Liver (tissue), 9 donors: Measurements from ENCODE around the gene NADSYN1. TPM values are rescaled to one million over a fixed set of nuclear protein-coding genes. Genes with fewer than 3 reads are reported as not detected.

Experiments used
- DNase-seq: peaks from one replicate; pipeline ENCODE4 v3.0.0-alpha.2; 2017; ENCODE audit warnings: low spot score
- H3K27ac ChIP-seq, 2 donors: one replicate each; pipeline ENCODE4 v1.7.0; 2013; ENCODE audit warnings: inconsistent platforms in 2 of 2, low read length in 2 of 2, control low read depth in 1 of 2, low read depth in 1 of 2, mild to moderate bottlenecking in 1 of 2
- H3K27me3 ChIP-seq, 4 donors: one replicate each; pipeline versions ENCODE4 v1.6.1 to v1.7.0; 2013; ENCODE audit warnings: low read length in 3 of 4, inconsistent platforms in 1 of 4, mild to moderate bottlenecking in 1 of 4, moderate library complexity in 1 of 4; ENCODE audit not compliant: control insufficient read depth in 4 of 4, insufficient read depth in 4 of 4
- H3K36me3 ChIP-seq, 4 donors: one replicate each; pipeline versions ENCODE4 v1.6.1 to v1.7.0; 2013; ENCODE audit warnings: low read length in 3 of 4, mild to moderate bottlenecking in 3 of 4, low read depth in 1 of 4, moderate library complexity in 1 of 4; ENCODE audit not compliant: control insufficient read depth in 4 of 4, insufficient read depth in 3 of 4
- H3K4me1 ChIP-seq, 4 donors: one replicate each; pipeline versions ENCODE4 v1.6.1 to v1.7.0; 2013; ENCODE audit warnings: low read length in 3 of 4, mild to moderate bottlenecking in 3 of 4, moderate library complexity in 1 of 4; ENCODE audit not compliant: control insufficient read depth in 4 of 4, insufficient read depth in 4 of 4
- H3K4me3 ChIP-seq, 3 donors: one replicate each; pipeline versions ENCODE4 v1.6.1 to v1.7.0; 2013; ENCODE audit warnings: low read length in 3 of 3, control low read depth in 1 of 3, low read depth in 1 of 3, mild to moderate bottlenecking in 1 of 3
- H3K9ac ChIP-seq, 2 donors: one replicate each; pipeline ENCODE4 v1.7.0; 2013; ENCODE audit warnings: low read length in 2 of 2, mild to moderate bottlenecking in 2 of 2, moderate library complexity in 2 of 2, control low read depth in 1 of 2, low read depth in 1 of 2
- H3K9me3 ChIP-seq, 4 donors: one replicate each; pipeline versions ENCODE4 v1.6.1 to v1.7.0; 2013; ENCODE audit warnings: low read length in 3 of 4; ENCODE audit not compliant: control insufficient read depth in 4 of 4
- EGR1 ChIP-seq, 2 donors: IDR thresholded peaks; 2 replicates each; pipeline ENCODE4 v1.6.1; 2016 to 2018; ENCODE audit warnings: antibody characterized with exemption in 2 of 2, low read depth in 2 of 2
- FOXA1 ChIP-seq: IDR thresholded peaks from 2 replicates; pipeline ENCODE4 v1.6.1; 2016; ENCODE audit warnings: antibody characterized with exemption
- FOXA2 ChIP-seq: IDR thresholded peaks from 2 replicates; pipeline ENCODE4 v1.6.1; 2016; ENCODE audit warnings: antibody characterized with exemption
- GABPA ChIP-seq, 2 donors: IDR thresholded peaks in 1 of 2; conservative IDR thresholded peaks in 1 of 2; 2 replicates each; pipeline ENCODE4 v1.6.1; 2016; ENCODE audit warnings: antibody characterized with exemption in 2 of 2, mild to moderate bottlenecking in 1 of 2, moderate library complexity in 1 of 2
- HNF4A ChIP-seq, 2 donors: conservative IDR thresholded peaks; 2 replicates each; pipeline ENCODE4 v1.6.1; 2016; ENCODE audit warnings: antibody characterized with exemption in 2 of 2, mild to moderate bottlenecking in 2 of 2
- HNF4G ChIP-seq: IDR thresholded peaks from 2 replicates; pipeline ENCODE4 v1.6.1; 2016; ENCODE audit warnings: antibody characterized with exemption
- JUND ChIP-seq, 2 donors: IDR thresholded peaks; 2 replicates each; pipeline ENCODE4 v1.6.1; 2016; ENCODE audit warnings: antibody characterized with exemption in 2 of 2
- NR2F2 ChIP-seq: IDR thresholded peaks from 2 replicates; pipeline ENCODE4 v1.6.1; 2016; ENCODE audit warnings: antibody characterized with exemption
- RAD21 ChIP-seq, 2 donors: IDR thresholded peaks; 2 replicates each; pipeline ENCODE4 v1.6.1; 2016; ENCODE audit warnings: antibody characterized with exemption in 2 of 2, mild to moderate bottlenecking in 2 of 2
- REST ChIP-seq: IDR thresholded peaks from 2 replicates; pipeline ENCODE4 v1.6.1; 2016; ENCODE audit warnings: antibody characterized with exemption, mild to moderate bottlenecking
- RXRA ChIP-seq, 2 donors: IDR thresholded peaks; 2 replicates each; pipeline ENCODE4 v1.6.1; 2017 to 2018; ENCODE audit warnings: antibody characterized with exemption in 2 of 2, mild to moderate bottlenecking in 1 of 2
- SP1 ChIP-seq: IDR thresholded peaks from 2 replicates; pipeline ENCODE4 v1.6.1; 2018; ENCODE audit warnings: antibody characterized with exemption, mild to moderate bottlenecking
- TAF1 ChIP-seq: conservative IDR thresholded peaks from 2 replicates; pipeline ENCODE4 v1.6.1; 2016; ENCODE audit warnings: antibody characterized with exemption, mild to moderate bottlenecking
- YY1 ChIP-seq: IDR thresholded peaks from 2 replicates; pipeline ENCODE4 v1.6.1; 2016; ENCODE audit warnings: antibody characterized with exemption, mild to moderate bottlenecking
- ZBTB33 ChIP-seq: IDR thresholded peaks from 2 replicates; pipeline ENCODE4 v1.6.1; 2016; ENCODE audit warnings: antibody characterized with exemption
- WGBS: extraction: QIAGEN DNeasy Blood & Tissue Kit; methylation state at CpG from one replicate; pipeline ENCODE4 v1.1.7; 2013; 5-methylcytosine and 5-hydroxymethylcytosine counted together
- polyA plus RNA-seq, 2 donors: library from polyadenylated mRNA; stranded (reverse) in 1 of 2; unstranded in 1 of 2; fragments of 200-250 nt in 1 of 2; fragments of >200 nt in 1 of 2; fragmentation: Nextera tagmentation in 1 of 2; extraction: Ambion mirVana in 1 of 2; gene quantifications; one replicate each; pipeline versions ENCODE4 v1.2.1 to v1.2.3, GENCODE V29; 2013 to 2015
- total RNA-seq, 2 donors: library from RNA; depleted of rRNA; stranded (reverse); fragments of >200 nt; gene quantifications; one replicate each; pipeline ENCODE4 v1.2.3, GENCODE V29; 2014
- TF ChIP-seq, protein P1 (sequence below): IDR thresholded peaks from 2 replicates; pipeline ENCODE4 v1.6.1; 2016; ENCODE audit warnings: antibody characterized with exemption
- TF ChIP-seq, protein P2 (sequence below): IDR thresholded peaks from 2 replicates; pipeline ENCODE4 v1.6.1; 2016; ENCODE audit warnings: antibody characterized with exemption
- TF ChIP-seq, protein P3 (sequence below): fragments of 150-350 bp; IDR thresholded peaks from 2 replicates; pipeline ENCODE4 v1.5.1; 2017; ENCODE audit warnings: improper control_type of control experiment, low read depth, low read length; ENCODE audit not compliant: missing input control
- donor health status: healthy.
- donor health status: healthy.
- donor health status: healthy.
- donor health status: healthy.
- donor health status: healthy.

NADSYN1 gene
- total and polyA plus RNA-seq, 4 donors, result 16.6 to 33.6 (median 22.2) TPM

DNA sequence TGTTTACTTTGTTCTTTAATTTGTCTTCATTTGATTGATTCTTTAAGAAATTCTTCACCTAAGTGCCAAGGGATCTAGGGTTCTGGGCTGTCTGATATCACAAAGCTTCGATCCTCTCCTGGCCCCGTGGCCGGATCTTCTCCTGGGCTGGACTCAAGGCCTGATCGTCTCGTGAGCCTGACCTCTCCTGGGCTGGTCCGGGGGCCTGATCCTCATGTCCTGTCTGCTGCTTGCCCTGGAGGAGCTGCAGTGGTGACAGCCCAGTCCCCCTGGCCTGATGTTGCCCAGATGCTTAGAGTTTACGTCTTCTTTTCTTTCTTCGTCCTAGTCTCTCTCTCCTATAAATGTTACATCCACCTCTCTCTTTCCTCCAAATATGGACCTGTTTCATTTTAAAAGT is 3.3 kb downstream of the NADSYN1 start:
- TF ChIP-seq FOXA2 (no peak), NR2F2 (no peak), EGR1 (IDR thresholded peaks at IDR 0.05; ENCODE audit: low read depth in 2 of 2) (no peak), GABPA (IDR thresholded peaks at IDR 0.05 in 1 of 2, conservative IDR thresholded peaks at IDR 0.05 in 1 of 2) (no peak), RXRA (IDR thresholded peaks at IDR 0.05) (no peak), HNF4A (conservative IDR thresholded peaks at IDR 0.05) (no peak), JUND (IDR thresholded peaks at IDR 0.05) (no peak), HNF4G (no peak), ZBTB33 (no peak), YY1 (no peak), RAD21 (IDR thresholded peaks at IDR 0.05) (no peak), FOXA1 (no peak), SP1 (no peak), REST (no peak)
- TF ChIP-seq, protein P1, sequence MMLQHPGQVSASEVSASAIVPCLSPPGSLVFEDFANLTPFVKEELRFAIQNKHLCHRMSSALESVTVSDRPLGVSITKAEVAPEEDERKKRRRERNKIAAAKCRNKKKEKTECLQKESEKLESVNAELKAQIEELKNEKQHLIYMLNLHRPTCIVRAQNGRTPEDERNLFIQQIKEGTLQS, result no peak
- TF ChIP-seq, protein P2, sequence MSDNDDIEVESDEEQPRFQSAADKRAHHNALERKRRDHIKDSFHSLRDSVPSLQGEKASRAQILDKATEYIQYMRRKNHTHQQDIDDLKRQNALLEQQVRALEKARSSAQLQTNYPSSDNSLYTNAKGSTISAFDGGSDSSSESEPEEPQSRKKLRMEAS, result no peak
- TF ChIP-seq, protein P3, sequence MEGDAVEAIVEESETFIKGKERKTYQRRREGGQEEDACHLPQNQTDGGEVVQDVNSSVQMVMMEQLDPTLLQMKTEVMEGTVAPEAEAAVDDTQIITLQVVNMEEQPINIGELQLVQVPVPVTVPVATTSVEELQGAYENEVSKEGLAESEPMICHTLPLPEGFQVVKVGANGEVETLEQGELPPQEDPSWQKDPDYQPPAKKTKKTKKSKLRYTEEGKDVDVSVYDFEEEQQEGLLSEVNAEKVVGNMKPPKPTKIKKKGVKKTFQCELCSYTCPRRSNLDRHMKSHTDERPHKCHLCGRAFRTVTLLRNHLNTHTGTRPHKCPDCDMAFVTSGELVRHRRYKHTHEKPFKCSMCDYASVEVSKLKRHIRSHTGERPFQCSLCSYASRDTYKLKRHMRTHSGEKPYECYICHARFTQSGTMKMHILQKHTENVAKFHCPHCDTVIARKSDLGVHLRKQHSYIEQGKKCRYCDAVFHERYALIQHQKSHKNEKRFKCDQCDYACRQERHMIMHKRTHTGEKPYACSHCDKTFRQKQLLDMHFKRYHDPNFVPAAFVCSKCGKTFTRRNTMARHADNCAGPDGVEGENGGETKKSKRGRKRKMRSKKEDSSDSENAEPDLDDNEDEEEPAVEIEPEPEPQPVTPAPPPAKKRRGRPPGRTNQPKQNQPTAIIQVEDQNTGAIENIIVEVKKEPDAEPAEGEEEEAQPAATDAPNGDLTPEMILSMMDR, result no peak
- H3K4me1 ChIP-seq, result peaks cover 7 to 27% (median 17%) of the 10 kb centered on the region in 4 donors
- no peak for DNase-seq
- H3K36me3 ChIP-seq, result peaks cover 11 to 55% (median 35%) of the 10 kb centered on the region in 4 donors
- 84% methylated on average over 8 of the region's 8 CpGs for WGBS
- H3K4me3 ChIP-seq, result no peak overlapping the region
- no peaks in the 10 kb centered on the region for H3K9me3 ChIP-seq
- no peaks in the 10 kb centered on the region for H3K27me3 ChIP-seq
- H3K9ac ChIP-seq, result no peak overlapping the region
- no peak overlapping the region for H3K27ac ChIP-seq

- 95% methylated on average over 10 of the region's 10 CpGs for WGBS
- peaks cover 11 to 59% (median 35%) of the 10 kb centered on the region in 4 donors for H3K36me3 ChIP-seq
- DNase-seq, result no peak
- no peak overlapping the region for H3K4me3 ChIP-seq
- no peaks in the 10 kb centered on the region for H3K9me3 ChIP-seq
- H3K4me1 ChIP-seq, result peaks cover 7 to 22% (median 13%) of the 10 kb centered on the region in 4 donors
- no peak overlapping the region for H3K27ac ChIP-seq
- no peak overlapping the region for H3K9ac ChIP-seq
- no peaks in the 10 kb centered on the region for H3K27me3 ChIP-seq
- TF ChIP-seq YY1 (no peak), RAD21 (IDR thresholded peaks at IDR 0.05) (no peak), HNF4A (conservative IDR thresholded peaks at IDR 0.05) (no peak), GABPA (IDR thresholded peaks at IDR 0.05 in 1 of 2, conservative IDR thresholded peaks at IDR 0.05 in 1 of 2) (no peak), TAF1 (no peak), FOXA2 (no peak), FOXA1 (no peak), SP1 (no peak)
- TF ChIP-seq, protein P1, result no peak
- TF ChIP-seq, protein P3, result no peak
- TF ChIP-seq, protein P2, result no peak
Observed at GRCh38 chr11:71456831-71457230, 3.8 kb downstream of the NADSYN1 start.
